Skeletal muscle satellite cell (primary cell): ENCODE data around the gene SQSTM1.

Experiments used
- H3K27me3 ChIP-seq: 2 replicates; pipeline ENCODE4 v1.7.0; 2013; ENCODE audit warnings: low read length; ENCODE audit not compliant: control insufficient read depth, insufficient read depth
- H3K36me3 ChIP-seq: 2 replicates; pipeline ENCODE4 v1.7.0; 2013; ENCODE audit warnings: mild to moderate bottlenecking, control low read depth, low read length; ENCODE audit not compliant: insufficient read depth
- H3K4me1 ChIP-seq: 2 replicates; pipeline ENCODE4 v1.7.0; 2013; ENCODE audit warnings: low read length; ENCODE audit not compliant: control insufficient read depth, insufficient read depth
- H3K4me2 ChIP-seq: 2 replicates; pipeline ENCODE4 v1.7.0; 2013; ENCODE audit warnings: mild to moderate bottlenecking, low read length
- H3K4me3 ChIP-seq: 2 replicates; pipeline ENCODE4 v1.7.0; 2013; ENCODE audit warnings: low read length
- H3K9ac ChIP-seq: 2 replicates; pipeline ENCODE4 v1.7.0; 2013; ENCODE audit warnings: mild to moderate bottlenecking, low read depth, low read length, moderate library complexity
- H3K9me3 ChIP-seq: replicated peaks from 2 replicates; pipeline ENCODE4 v1.7.0; 2013; ENCODE audit warnings: mild to moderate bottlenecking, control low read depth, low read length

Gene SQSTM1

GRCh38 chr5:179821298-179822058, 773 bp downstream of the SQSTM1 start:
- Histone ChIP-seq H3K9me3 (no peaks in the 10 kb centered on the region), H3K4me2 (peak overlapping the region; percentile 87), H3K4me1 (peaks cover 62% of the 10 kb centered on the region), H3K9ac (peak overlapping the region; percentile 96), H3K27me3 (no peaks in the 10 kb centered on the region), H3K4me3 (peak overlapping the region; percentile 76), H3K36me3 (peaks cover 45% of the 10 kb centered on the region)

- H3K36me3 ChIP-seq = peaks cover 50% of the 10 kb centered on the region
- peak overlapping the region; percentile 96 for H3K9ac ChIP-seq
- peaks cover 60% of the 10 kb centered on the region for H3K4me1 ChIP-seq
- peak overlapping the region; percentile 87 for H3K4me2 ChIP-seq
- no peaks in the 10 kb centered on the region for H3K27me3 ChIP-seq
- no peaks in the 10 kb centered on the region for H3K9me3 ChIP-seq
- H3K4me3 ChIP-seq = peak overlapping the region; percentile 76
These were observed 1.3 kb downstream of the SQSTM1 start for GRCh38 chr5:179822059-179822432.

GRCh38 chr5:179822444-179822990, 1.8 kb downstream of the SQSTM1 start:
- H3K9ac ChIP-seq = peak overlapping the region; percentile 96

GRCh38 chr5:179823937-179824744, 3.4 kb downstream of the SQSTM1 start:
- no peaks in the 10 kb centered on the region for H3K27me3 ChIP-seq
- H3K4me1 ChIP-seq = peaks cover 51% of the 10 kb centered on the region
- peaks cover 66% of the 10 kb centered on the region for H3K36me3 ChIP-seq
- peak overlapping the region; percentile 87 for H3K4me2 ChIP-seq
- H3K9me3 ChIP-seq = no peaks in the 10 kb centered on the region
- H3K9ac ChIP-seq = no peak overlapping the region
- H3K4me3 ChIP-seq = peak overlapping the region; percentile 28

More at GRCh38 chr5:179822444-179822990, 1.8 kb downstream of the SQSTM1 start:
- Histone ChIP-seq H3K9me3 (no peaks in the 10 kb centered on the region), H3K4me3 (peak overlapping the region; percentile 76), H3K36me3 (peaks cover 54% of the 10 kb centered on the region), H3K4me2 (peak overlapping the region; percentile 87), H3K4me1 (peaks cover 60% of the 10 kb centered on the region), H3K27me3 (no peaks in the 10 kb centered on the region)

- Histone ChIP-seq H3K4me1 (peaks cover 45% of the 10 kb centered on the region), H3K4me2 (peak overlapping the region; percentile 87), H3K9ac (no peak overlapping the region), H3K36me3 (peaks cover 72% of the 10 kb centered on the region), H3K9me3 (no peaks in the 10 kb centered on the region), H3K27me3 (no peaks in the 10 kb centered on the region), H3K4me3 (peak overlapping the region; percentile 28)
These were observed 4.0 kb downstream of the SQSTM1 start for GRCh38 chr5:179824745-179825112.

GRCh38 chr5:179825655-179826182, 5.0 kb downstream of the SQSTM1 start:
- Histone ChIP-seq H3K4me1 (peaks cover 36% of the 10 kb centered on the region), H3K4me2 (peak overlapping the region; percentile 8), H3K9ac (no peak overlapping the region), H3K27me3 (no peaks in the 10 kb centered on the region), H3K9me3 (no peaks in the 10 kb centered on the region), H3K4me3 (no peak overlapping the region), H3K36me3 (peaks cover 81% of the 10 kb centered on the region)

GRCh38 chr5:179827680-179828079, 7.0 kb downstream of the SQSTM1 start:
- H3K4me2 ChIP-seq = peak overlapping the region; percentile 0
- H3K9me3 ChIP-seq = no peaks in the 10 kb centered on the region
- H3K4me1 ChIP-seq = peaks cover 28% of the 10 kb centered on the region
- H3K36me3 ChIP-seq = peaks cover 92% of the 10 kb centered on the region
- H3K27me3 ChIP-seq = no peaks in the 10 kb centered on the region
- H3K4me3 ChIP-seq = no peak overlapping the region
- H3K9ac ChIP-seq = peak overlapping the region; percentile 23

- Histone ChIP-seq H3K9ac (no peak overlapping the region), H3K27me3 (no peaks in the 10 kb centered on the region), H3K9me3 (no peaks in the 10 kb centered on the region), H3K4me2 (no peak overlapping the region), H3K4me1 (peaks cover 21% of the 10 kb centered on the region), H3K36me3 (peaks cover 94% of the 10 kb centered on the region), H3K4me3 (no peak overlapping the region)
These were observed 8.2 kb downstream of the SQSTM1 start for GRCh38 chr5:179828756-179829421.

GRCh38 chr5:179829732-179830435, 9.2 kb downstream of the SQSTM1 start:
- Histone ChIP-seq H3K36me3 (peaks cover 85% of the 10 kb centered on the region), H3K9me3 (no peaks in the 10 kb centered on the region), H3K4me1 (peaks cover 17% of the 10 kb centered on the region), H3K9ac (no peak overlapping the region), H3K4me2 (no peak overlapping the region), H3K4me3 (no peak overlapping the region), H3K27me3 (no peaks in the 10 kb centered on the region)

GRCh38 chr5:179830818-179831468, 10.2 kb downstream of the SQSTM1 start:
- Histone ChIP-seq H3K9me3 (no peaks in the 10 kb centered on the region), H3K9ac (no peak overlapping the region), H3K4me3 (no peak overlapping the region), H3K4me1 (peaks cover 11% of the 10 kb centered on the region), H3K4me2 (no peak overlapping the region), H3K27me3 (no peaks in the 10 kb centered on the region), H3K36me3 (peaks cover 78% of the 10 kb centered on the region)
